ENCODE results near the gene SCP2D1. TPM values are rescaled to one million over a fixed set of nuclear protein-coding genes. Genes with fewer than 3 reads are reported as not detected.

The SCP2D1 gene
- not detected for total RNA-seq

DNA sequence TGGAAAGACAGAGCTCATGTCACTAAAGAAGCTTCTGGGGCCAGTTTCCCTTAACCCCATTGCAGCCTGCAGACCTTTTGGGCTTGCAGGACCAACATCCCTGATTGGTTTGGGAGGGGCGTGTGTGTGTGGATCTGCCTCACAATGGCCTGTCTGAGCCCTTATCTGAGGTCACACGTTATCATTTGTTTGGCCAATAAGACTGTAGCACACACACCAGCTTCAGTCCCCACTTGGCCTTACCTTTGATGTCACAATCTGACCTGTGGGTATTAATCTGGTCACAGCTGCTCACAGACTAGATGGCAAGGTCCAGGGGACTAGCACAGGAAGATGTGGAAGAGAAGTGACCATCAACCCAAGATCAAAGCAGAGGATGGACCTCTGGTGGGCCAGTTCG, at the start of gene SCP2D1:
TSS of gene SCP2D1 (plus strand) at position 301 of the 400 bp plus-strand sequence. CDS start at position 334, 33 bp downstream.
- H3K9me3 ChIP-seq: no peaks in the 10 kb centered on the region
- no peaks in the 10 kb centered on the region for H3K4me1 ChIP-seq
- H3K36me3 ChIP-seq: no peaks in the 10 kb centered on the region
- H3K27ac ChIP-seq: no peak within 1 kb of the TSS
- WGBS, 2 donors: 50% methylated on average over 2 to 3 of the region's 3 CpGs
- H3K4me3 ChIP-seq: no peak within 1 kb of the TSS
- DNase-seq: no peak
- ATAC-seq (ENCODE audit: low FRiP score in 2 of 2): no peak
- no peak for TF ChIP-seq POLR2A (IDR thresholded peaks at IDR 0.05)
- H3K27me3 ChIP-seq: no peaks in the 10 kb centered on the region

DNA sequence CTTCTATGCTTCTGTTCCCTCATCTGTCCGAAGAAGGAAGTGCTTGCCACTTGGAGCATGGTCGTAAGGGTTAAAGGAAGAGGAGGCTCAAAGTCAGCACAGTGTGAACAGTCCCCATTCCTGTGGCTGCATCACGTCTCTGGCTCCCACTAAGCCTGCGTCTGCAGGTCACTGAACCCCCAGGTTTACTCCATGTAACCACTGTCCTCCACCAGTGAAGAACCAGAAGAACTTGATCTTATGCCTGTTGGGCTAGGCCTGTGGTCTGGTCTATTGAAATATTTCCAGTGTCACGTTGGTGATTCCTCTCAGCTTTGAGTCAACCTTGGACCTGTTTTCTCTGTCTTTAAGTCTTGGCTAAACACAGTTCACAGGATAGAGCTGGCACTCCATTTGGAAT, 45.9 kb upstream of the SCP2D1 start:
- TF ChIP-seq, protein P1, sequence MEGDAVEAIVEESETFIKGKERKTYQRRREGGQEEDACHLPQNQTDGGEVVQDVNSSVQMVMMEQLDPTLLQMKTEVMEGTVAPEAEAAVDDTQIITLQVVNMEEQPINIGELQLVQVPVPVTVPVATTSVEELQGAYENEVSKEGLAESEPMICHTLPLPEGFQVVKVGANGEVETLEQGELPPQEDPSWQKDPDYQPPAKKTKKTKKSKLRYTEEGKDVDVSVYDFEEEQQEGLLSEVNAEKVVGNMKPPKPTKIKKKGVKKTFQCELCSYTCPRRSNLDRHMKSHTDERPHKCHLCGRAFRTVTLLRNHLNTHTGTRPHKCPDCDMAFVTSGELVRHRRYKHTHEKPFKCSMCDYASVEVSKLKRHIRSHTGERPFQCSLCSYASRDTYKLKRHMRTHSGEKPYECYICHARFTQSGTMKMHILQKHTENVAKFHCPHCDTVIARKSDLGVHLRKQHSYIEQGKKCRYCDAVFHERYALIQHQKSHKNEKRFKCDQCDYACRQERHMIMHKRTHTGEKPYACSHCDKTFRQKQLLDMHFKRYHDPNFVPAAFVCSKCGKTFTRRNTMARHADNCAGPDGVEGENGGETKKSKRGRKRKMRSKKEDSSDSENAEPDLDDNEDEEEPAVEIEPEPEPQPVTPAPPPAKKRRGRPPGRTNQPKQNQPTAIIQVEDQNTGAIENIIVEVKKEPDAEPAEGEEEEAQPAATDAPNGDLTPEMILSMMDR (IDR thresholded peaks at IDR 0.05): no peak
- no peak for TF ChIP-seq POLR2AphosphoS5 (IDR thresholded peaks at IDR 0.05)
- no peak for TF ChIP-seq POLR2A (IDR thresholded peaks at IDR 0.05)
- no peak for TF ChIP-seq EP300 (IDR thresholded peaks at IDR 0.05)
- no peaks in the 10 kb centered on the region for H3K27me3 ChIP-seq
- H3K27ac ChIP-seq: no peak overlapping the region
- no peaks in the 10 kb centered on the region for H3K4me1 ChIP-seq
- H3K4me3 ChIP-seq: no peak overlapping the region
- no peaks in the 10 kb centered on the region for H3K9me3 ChIP-seq
- peak in 1 of 2 donors; percentile 26 for ATAC-seq (ENCODE audit: low FRiP score in 2 of 2)
- H3K36me3 ChIP-seq: peaks cover 0 to 14% (median 8%) of the 10 kb centered on the region in 4 donors
- no peak for DNase-seq
- WGBS, 2 donors: 56 to 70% methylated on average over 5 of the region's 5 CpGs

DNA sequence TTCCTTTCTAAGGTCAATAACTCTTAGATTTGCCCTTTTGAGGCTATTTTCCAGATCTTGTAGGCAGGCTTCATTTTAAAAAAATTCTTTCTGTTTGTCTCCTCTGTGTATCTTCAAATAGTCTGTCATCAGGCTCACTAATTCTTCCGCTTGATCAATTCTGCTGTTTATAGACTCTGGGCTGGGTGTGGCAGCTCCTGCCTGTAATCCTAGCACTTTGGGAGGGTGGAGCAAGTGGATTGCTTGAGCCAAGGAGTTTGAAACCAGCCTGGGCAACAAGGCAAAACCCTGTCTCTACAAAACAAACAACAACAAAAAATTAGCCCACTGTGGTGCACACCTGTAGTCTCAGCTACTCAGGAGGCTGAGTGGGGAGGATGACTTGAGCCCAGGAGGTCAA, 40.0 kb upstream of the SCP2D1 start:
- no peak for ATAC-seq (ENCODE audit: low FRiP score in 2 of 2)
- WGBS, 2 donors: 80 to 85% methylated on average over 1 of the region's 1 CpG
- TF ChIP-seq POLR2A (IDR thresholded peaks at IDR 0.05) (no peak), POLR2AphosphoS5 (IDR thresholded peaks at IDR 0.05) (no peak), EP300 (IDR thresholded peaks at IDR 0.05) (no peak)
- TF ChIP-seq, protein P1 (IDR thresholded peaks at IDR 0.05): no peak

DNA sequence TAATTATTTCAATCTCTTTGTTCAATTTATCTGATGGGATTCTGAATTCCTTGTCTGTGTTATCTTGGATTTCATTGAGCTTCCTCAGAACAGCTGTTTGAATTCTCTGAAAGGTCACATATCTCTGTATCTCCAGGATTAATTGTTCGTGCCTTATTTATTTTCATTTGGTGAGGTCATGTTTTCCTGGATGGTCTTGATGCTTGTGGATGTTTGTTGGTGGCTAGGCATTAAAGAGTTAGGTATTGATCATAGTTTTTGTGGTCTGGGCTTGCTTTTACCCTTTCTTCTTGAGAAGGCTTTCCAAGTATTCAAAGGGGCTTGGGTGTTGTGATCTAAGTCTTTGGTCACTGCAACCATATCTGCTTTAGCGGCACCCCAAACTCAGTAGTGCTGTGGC, 39.4 kb upstream of the SCP2D1 start:
- no peak for DNase-seq
- no peak overlapping the region for H3K27ac ChIP-seq
- no peak overlapping the region for H3K4me3 ChIP-seq
- 76 to 77% methylated on average over 2 of the region's 2 CpGs for WGBS, 2 donors
- TF ChIP-seq EP300 (IDR thresholded peaks at IDR 0.05): no peak
- TF ChIP-seq POLR2A (IDR thresholded peaks at IDR 0.05): no peak
- TF ChIP-seq, protein P1 (IDR thresholded peaks at IDR 0.05): no peak
- no peak for TF ChIP-seq POLR2AphosphoS5 (IDR thresholded peaks at IDR 0.05)
- no peaks in the 10 kb centered on the region for H3K4me1 ChIP-seq
- no peaks in the 10 kb centered on the region for H3K9me3 ChIP-seq
- no peak for ATAC-seq (ENCODE audit: low FRiP score in 2 of 2)
- no peaks in the 10 kb centered on the region for H3K36me3 ChIP-seq
- no peaks in the 10 kb centered on the region for H3K27me3 ChIP-seq

More for the DNA sequence above, 40.0 kb upstream of the SCP2D1 start:
- H3K4me1 ChIP-seq: no peaks in the 10 kb centered on the region
- H3K27ac ChIP-seq: no peak overlapping the region
- no peaks in the 10 kb centered on the region for H3K27me3 ChIP-seq
- no peak overlapping the region for H3K4me3 ChIP-seq
- no peak for DNase-seq
- no peaks in the 10 kb centered on the region for H3K9me3 ChIP-seq
- H3K36me3 ChIP-seq: no peaks in the 10 kb centered on the region

DNA sequence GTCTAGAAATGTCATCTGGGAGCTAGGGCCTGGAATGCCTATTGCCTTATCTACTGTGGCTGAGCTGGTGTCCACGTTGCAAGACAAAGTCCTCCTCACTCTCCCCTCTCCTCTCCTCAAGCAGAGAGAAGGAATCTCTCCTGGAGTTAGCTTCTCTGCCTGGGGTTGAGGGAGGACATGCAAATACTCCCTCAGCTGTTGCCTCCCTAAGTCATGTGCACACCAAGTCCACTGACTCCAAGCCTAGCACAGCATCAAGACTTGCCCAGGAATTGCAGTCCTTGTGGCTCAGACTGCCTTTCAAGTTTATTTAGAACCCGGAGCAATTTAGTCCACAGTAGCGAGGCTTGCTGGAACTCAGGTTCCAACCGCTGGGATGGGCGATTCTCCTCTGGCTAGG, 38.0 kb upstream of the SCP2D1 start:
- TF ChIP-seq POLR2AphosphoS5 (IDR thresholded peaks at IDR 0.05) (no peak), POLR2A (IDR thresholded peaks at IDR 0.05) (no peak), EP300 (IDR thresholded peaks at IDR 0.05) (no peak)
- TF ChIP-seq, protein P1 (IDR thresholded peaks at IDR 0.05): no peak
- H3K4me1 ChIP-seq: no peaks in the 10 kb centered on the region
- no peaks in the 10 kb centered on the region for H3K27me3 ChIP-seq
- H3K27ac ChIP-seq: no peak overlapping the region
- DNase-seq (no peak), ATAC-seq (ENCODE audit: low FRiP score in 2 of 2) (no peak)
- 75 to 90% methylated on average over 2 to 5 of the region's 5 CpGs for WGBS, 2 donors
- H3K36me3 ChIP-seq: no peaks in the 10 kb centered on the region
- H3K9me3 ChIP-seq: no peaks in the 10 kb centered on the region
- H3K4me3 ChIP-seq: no peak overlapping the region
